Measurements from ENCODE around the gene RNF166.

RNF166 gene

GRCh38 chr16:88753602-88754001, 47.4 kb upstream of the RNF166 start:
- TF ChIP-seq FOXM1 (IDR thresholded peaks at IDR 0.05; ENCODE audit: borderline replicate concordance, low read depth) = no peak

DNA sequence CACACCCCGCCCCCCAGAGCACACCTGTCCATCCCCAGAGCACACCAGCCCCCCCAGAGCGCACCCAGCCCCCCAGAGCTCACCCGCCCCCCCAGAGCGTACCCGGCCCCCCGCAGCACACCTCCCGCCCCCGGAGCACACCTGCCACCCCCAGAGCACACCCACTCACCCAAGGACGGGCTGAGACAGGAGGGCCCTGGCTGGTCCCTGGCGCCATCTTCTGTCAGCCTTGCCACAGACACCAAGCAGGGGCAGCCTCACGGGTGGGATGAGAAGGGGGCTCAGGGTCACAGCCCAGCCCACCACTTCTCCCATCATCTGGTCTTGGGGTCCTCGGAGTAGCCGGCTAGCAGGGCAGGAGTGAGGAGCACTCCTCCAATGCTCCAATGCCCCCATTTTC, 47.0 kb upstream of the RNF166 start:
- TF ChIP-seq TEAD4 (IDR thresholded peaks at IDR 0.05) (no peak), CEBPB (IDR thresholded peaks at IDR 0.05) (no peak), YY1 (IDR thresholded peaks at IDR 0.05; ENCODE audit: low read depth) (no peak), EP300 (IDR thresholded peaks at IDR 0.05; ENCODE audit: borderline replicate concordance) (no peak), NFIC (IDR thresholded peaks at IDR 0.05) (no peak), EGR1 (IDR thresholded peaks at IDR 0.05) (no peak), RAD21 (IDR thresholded peaks at IDR 0.05; ENCODE audit: low read depth) (no peak), FOXM1 (IDR thresholded peaks at IDR 0.05; ENCODE audit: borderline replicate concordance, low read depth) (no peak), ZBTB7A (IDR thresholded peaks at IDR 0.05; ENCODE audit: low read depth) (no peak), USF1 (IDR thresholded peaks at IDR 0.05) (no peak), REST (IDR thresholded peaks at IDR 0.05; ENCODE audit: low read depth) (no peak), TCF12 (IDR thresholded peaks at IDR 0.05; ENCODE audit: low read depth) (no peak), CREB1 (IDR thresholded peaks at IDR 0.05; ENCODE audit: low read depth) (no peak), TAF1 (IDR thresholded peaks at IDR 0.05; ENCODE audit: low read depth) (no peak)
- TF ChIP-seq, protein P1, sequence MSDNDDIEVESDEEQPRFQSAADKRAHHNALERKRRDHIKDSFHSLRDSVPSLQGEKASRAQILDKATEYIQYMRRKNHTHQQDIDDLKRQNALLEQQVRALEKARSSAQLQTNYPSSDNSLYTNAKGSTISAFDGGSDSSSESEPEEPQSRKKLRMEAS (IDR thresholded peaks at IDR 0.05) = no peak

DNA sequence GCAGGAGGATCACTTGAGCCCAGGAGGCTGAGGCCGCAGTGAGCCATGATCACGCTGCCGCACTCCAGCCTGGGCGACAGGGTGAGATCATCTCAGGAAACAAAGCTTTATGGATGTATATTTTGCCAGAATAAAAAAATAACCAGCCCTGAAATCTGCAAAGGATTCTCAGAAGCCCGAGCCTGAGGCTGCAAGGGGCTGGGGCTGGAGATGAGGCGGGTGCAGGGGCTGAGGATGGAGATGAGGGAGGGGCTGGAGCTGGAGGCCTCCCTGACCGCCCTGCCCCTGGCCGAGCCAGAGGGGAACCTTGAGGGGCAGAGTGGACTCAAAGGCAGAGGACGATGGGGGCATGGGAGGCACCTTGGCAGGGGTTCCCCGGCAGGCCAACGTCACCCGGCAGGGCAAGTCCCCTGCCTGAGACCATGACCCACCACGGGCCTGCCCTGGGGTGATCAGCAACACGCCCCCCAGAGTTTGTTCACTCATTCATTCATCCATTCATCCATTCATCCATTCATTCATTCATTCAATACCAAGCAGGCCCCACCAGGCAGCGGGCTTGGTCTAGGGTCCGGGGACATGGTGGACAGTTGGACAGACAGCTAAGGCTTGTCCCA, 46.3 kb upstream of the RNF166 start:
- no peak for TF ChIP-seq FOXM1 (IDR thresholded peaks at IDR 0.05; ENCODE audit: borderline replicate concordance, low read depth)
- no peak for TF ChIP-seq RAD21 (IDR thresholded peaks at IDR 0.05; ENCODE audit: low read depth)
- no peak for TF ChIP-seq TEAD4 (IDR thresholded peaks at IDR 0.05)
- TF ChIP-seq, protein P1 (IDR thresholded peaks at IDR 0.05) = no peak
- no peak for TF ChIP-seq USF1 (IDR thresholded peaks at IDR 0.05)
- no peak for TF ChIP-seq TCF12 (IDR thresholded peaks at IDR 0.05; ENCODE audit: low read depth)
- no peak for TF ChIP-seq NFIC (IDR thresholded peaks at IDR 0.05)
- no peak for TF ChIP-seq REST (IDR thresholded peaks at IDR 0.05; ENCODE audit: low read depth)
- no peak for TF ChIP-seq TAF1 (IDR thresholded peaks at IDR 0.05; ENCODE audit: low read depth)
- no peak for TF ChIP-seq CREB1 (IDR thresholded peaks at IDR 0.05; ENCODE audit: low read depth)

GRCh38 chr16:88750854-88751253, 44.6 kb upstream of the RNF166 start:
- peak; percentile 32 for TF ChIP-seq NFIC (IDR thresholded peaks at IDR 0.05)
- TF ChIP-seq, protein P1 (IDR thresholded peaks at IDR 0.05) = no peak
- no peak for TF ChIP-seq TCF12 (IDR thresholded peaks at IDR 0.05; ENCODE audit: low read depth)

- no peak for TF ChIP-seq TAF1 (IDR thresholded peaks at IDR 0.05; ENCODE audit: low read depth)
- no peak for TF ChIP-seq FOXM1 (IDR thresholded peaks at IDR 0.05; ENCODE audit: borderline replicate concordance, low read depth)
- TF ChIP-seq TEAD4 (IDR thresholded peaks at IDR 0.05) = no peak
- no peak for TF ChIP-seq USF1 (IDR thresholded peaks at IDR 0.05)
- TF ChIP-seq CEBPB (IDR thresholded peaks at IDR 0.05) = no peak
- TF ChIP-seq YY1 (IDR thresholded peaks at IDR 0.05; ENCODE audit: low read depth) = no peak
- no peak for TF ChIP-seq EGR1 (IDR thresholded peaks at IDR 0.05)
- no peak for TF ChIP-seq REST (IDR thresholded peaks at IDR 0.05; ENCODE audit: low read depth)
- TF ChIP-seq RAD21 (IDR thresholded peaks at IDR 0.05; ENCODE audit: low read depth) = no peak
- TF ChIP-seq, protein P1 (IDR thresholded peaks at IDR 0.05) = no peak
- no peak for TF ChIP-seq CREB1 (IDR thresholded peaks at IDR 0.05; ENCODE audit: low read depth)
- TF ChIP-seq ZBTB7A (IDR thresholded peaks at IDR 0.05; ENCODE audit: low read depth) = no peak
- TF ChIP-seq NFIC (IDR thresholded peaks at IDR 0.05) = no peak
- no peak for TF ChIP-seq EP300 (IDR thresholded peaks at IDR 0.05; ENCODE audit: borderline replicate concordance)
- no peak for TF ChIP-seq TCF12 (IDR thresholded peaks at IDR 0.05; ENCODE audit: low read depth)
These were observed 43.1 kb upstream of the RNF166 start for GRCh38 chr16:88749358-88749757.

Measured in Ishikawa (cell line).